SK-N-MC (cell line): Measurements from ENCODE around the gene S100PBP.

Experiments
- EZH2 ChIP-seq: fragments of 200-600 bp; sonication (generic); IDR thresholded peaks from one replicate; pipeline ENCODE4 v1.6.1; 2017; ENCODE audit warnings: antibody characterized with exemption
- FOXP2 ChIP-seq: optimal IDR thresholded peaks from 2 replicates; pipeline ENCODE3; 2011; ENCODE audit warnings: mild to moderate bottlenecking, moderate library complexity; ENCODE audit not compliant: insufficient read depth; ENCODE audit errors: extremely low read length, control extremely low read depth
- POLR2AphosphoS5 ChIP-seq: IDR thresholded peaks from 2 replicates; pipeline ENCODE4 v1.6.1; 2012; ENCODE audit warnings: mild to moderate bottlenecking, low read depth, low read length, borderline replicate concordance

DNA sequence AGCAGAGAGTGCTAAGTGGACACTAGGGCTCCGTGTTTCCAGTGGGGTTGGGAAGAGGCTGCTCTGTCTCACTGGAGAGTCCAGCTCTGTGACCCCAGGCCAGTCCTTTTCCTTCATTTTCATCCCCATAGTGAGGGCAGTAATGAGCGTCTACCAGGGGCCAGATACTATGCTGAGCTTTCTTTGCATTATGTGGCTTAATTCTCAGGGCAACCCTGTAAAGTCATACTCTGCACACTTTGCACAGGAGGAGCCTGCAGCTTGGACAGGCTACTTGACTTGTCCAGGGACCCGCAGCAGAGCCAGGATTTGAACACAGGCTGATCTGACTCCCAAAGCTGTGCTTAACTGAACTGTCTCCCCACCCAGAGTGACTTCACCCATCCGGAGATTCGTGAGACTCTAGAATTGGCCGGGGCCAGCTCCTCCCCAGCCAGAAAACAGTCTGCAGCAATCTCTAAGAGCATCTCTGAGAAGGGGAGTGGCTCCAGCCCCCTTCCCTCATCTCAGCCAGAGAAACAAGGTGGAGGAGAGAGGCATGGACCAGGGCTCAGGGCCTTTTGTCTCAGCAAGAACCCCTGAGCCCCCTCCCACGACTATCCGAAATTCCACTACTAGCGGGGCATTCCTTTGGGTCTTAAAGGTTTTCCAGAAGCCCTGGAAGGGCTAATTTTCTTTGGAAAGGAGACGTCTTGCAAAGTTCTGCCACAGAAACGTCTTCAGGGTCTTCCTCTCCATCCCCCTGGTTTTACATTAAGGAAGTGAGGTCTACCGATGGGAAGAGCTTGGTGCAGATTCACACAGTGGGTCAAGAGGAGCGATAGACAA lies 54.1 kb downstream of the S100PBP start:
- TF ChIP-seq EZH2: no peak
- no peak for TF ChIP-seq POLR2AphosphoS5
- TF ChIP-seq FOXP2: no peak
